ENCODE results near the gene GDF15. TPM values are rescaled to one million over a fixed set of nuclear protein-coding genes. Genes with fewer than 3 reads are reported as not detected.

The GDF15 gene
- total RNA-seq, 6 experiments from 2014 or later, result 0.88 to 160 (median 57.5) TPM

DNA sequence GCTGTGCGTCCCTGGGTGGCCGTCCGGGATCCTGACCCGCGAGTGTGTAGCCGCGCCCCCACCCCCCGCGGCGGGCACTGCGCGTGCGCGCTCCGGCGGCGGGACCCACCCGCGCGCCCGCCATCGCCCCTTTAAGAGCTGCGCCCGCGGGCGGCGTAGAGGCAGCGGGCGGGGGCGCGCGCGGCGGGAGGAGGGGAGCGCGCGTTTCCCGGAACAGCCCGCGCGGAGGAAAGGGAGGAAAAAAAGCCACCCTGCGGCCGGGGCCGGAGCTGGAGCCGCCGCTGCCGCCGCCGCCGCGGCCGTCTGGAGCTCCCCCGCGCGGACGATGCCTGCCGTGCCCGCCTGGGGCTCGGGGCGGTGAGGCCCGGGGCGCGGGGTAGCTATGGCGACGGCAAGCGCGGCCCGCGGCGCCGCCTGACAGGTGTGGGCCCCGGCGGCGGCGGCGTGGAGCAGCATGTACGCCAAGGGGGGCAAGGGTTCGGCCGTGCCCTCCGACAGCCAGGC, 33.3 kb downstream of the GDF15 start, which contains the start of gene SSBP4:
Gene SSBP4, plus strand, starts transcription at position 204 of the 504 bp plus-strand sequence. Its CDS starts 251 bp downstream, at position 455.
- WGBS (ENCODE audit: insufficient coverage, low coverage, low lambda C conversion rate, missing lambda C conversion rate), result 0% methylated on average over 26 of the region's 80 CpGs

DNA sequence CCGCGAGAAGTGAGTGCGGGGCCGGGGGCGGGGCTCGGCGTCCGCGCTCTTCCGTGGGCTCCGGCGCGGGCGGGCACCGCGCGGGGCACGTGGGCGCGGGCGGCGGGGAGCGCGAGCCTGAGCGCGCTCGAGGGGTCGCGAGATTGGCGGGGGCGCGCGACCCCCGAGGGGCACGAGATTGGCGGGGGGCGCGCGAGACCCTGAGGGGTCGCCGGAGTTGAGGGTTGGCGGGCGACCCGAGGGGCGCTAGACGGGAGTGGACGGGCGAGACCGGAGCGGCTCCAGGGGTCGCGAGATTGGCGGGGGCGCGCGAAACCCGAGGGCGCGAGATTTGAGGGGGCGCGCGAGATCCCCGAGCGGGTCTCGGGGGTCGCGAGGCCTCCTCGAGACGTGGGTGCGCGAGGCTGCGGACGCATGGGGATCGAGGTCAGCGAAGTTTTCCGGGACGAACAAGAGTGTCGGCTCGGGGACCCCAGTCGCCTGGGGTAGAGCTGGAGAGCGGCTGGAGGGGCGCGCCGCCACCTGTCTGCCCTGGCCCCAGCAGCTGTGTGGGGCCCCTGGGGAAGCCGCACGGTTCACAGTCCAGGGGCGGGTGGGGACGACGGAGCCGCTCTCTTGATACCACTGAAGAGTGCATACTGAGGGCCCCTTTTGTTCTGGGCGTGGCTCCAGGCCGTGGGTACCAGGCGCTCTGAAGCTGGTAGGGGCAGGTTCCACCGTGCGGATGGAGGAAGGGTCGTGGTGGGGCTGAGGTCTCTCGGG, 33.9 kb downstream of the GDF15 start:
- Histone ChIP-seq H3K4me3 (peak overlapping the region; percentile 48 to 70 (median 56)), H3K9me3 (no peaks in the 10 kb centered on the region), H3K36me3 (no peaks in the 10 kb centered on the region), H3K27me3 (peaks cover 0 to 5% of the 10 kb centered on the region in 2 donors), H3K27ac (peak overlapping the region in 2 of 3 donors; percentile 66 to 84), H3K4me1 (peaks cover 0 to 35% (median 12%) of the 10 kb centered on the region in 4 donors)
- WGBS (ENCODE audit: insufficient coverage, low coverage, low lambda C conversion rate, missing lambda C conversion rate), result 36% methylated on average over 7 of the region's 97 CpGs
- DNase-seq (no peak), ATAC-seq (no peak)
- intact Hi-C loops (cut with DNase I), result loop anchor here in 1 of 2 donors (10.0 kb wide), 1 partner anchor 145 kb away; the partner anchor contains the start of gene IQCN
- no peak for TF ChIP-seq POLR2A (IDR thresholded peaks at IDR 0.05)
- TF ChIP-seq, protein P1, sequence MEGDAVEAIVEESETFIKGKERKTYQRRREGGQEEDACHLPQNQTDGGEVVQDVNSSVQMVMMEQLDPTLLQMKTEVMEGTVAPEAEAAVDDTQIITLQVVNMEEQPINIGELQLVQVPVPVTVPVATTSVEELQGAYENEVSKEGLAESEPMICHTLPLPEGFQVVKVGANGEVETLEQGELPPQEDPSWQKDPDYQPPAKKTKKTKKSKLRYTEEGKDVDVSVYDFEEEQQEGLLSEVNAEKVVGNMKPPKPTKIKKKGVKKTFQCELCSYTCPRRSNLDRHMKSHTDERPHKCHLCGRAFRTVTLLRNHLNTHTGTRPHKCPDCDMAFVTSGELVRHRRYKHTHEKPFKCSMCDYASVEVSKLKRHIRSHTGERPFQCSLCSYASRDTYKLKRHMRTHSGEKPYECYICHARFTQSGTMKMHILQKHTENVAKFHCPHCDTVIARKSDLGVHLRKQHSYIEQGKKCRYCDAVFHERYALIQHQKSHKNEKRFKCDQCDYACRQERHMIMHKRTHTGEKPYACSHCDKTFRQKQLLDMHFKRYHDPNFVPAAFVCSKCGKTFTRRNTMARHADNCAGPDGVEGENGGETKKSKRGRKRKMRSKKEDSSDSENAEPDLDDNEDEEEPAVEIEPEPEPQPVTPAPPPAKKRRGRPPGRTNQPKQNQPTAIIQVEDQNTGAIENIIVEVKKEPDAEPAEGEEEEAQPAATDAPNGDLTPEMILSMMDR (IDR thresholded peaks at IDR 0.05), result peak in 1 of 4 donors; percentile 3

More for the DNA sequence above, 33.3 kb downstream of the GDF15 start, which contains the start of gene SSBP4:
- peak within 1 kb of the TSS; percentile 48 to 70 (median 56) for H3K4me3 ChIP-seq
- DNase-seq, result peak; percentile 74 to 80 (median 76)
- intact Hi-C loops (cut with DNase I), result loop anchor here in 1 of 2 donors (10.0 kb wide), 1 partner anchor 144 kb away; the partner anchor contains the start of gene IQCN
- TF ChIP-seq, protein P1 (IDR thresholded peaks at IDR 0.05), result peak; percentile 21 to 65 (median 40)
- TF ChIP-seq POLR2A (IDR thresholded peaks at IDR 0.05), result peak; percentile 61
- H3K27ac ChIP-seq, result peak within 1 kb of the TSS in 2 of 3 donors; percentile 70 to 84
- peaks cover 0 to 5% of the 10 kb centered on the region in 2 donors for H3K27me3 ChIP-seq
- peak; percentile 17 to 46 (median 32) for ATAC-seq
- H3K36me3 ChIP-seq, result no peaks in the 10 kb centered on the region
- no peaks in the 10 kb centered on the region for H3K9me3 ChIP-seq
- peaks cover 0 to 41% (median 15%) of the 10 kb centered on the region in 4 donors for H3K4me1 ChIP-seq

DNA sequence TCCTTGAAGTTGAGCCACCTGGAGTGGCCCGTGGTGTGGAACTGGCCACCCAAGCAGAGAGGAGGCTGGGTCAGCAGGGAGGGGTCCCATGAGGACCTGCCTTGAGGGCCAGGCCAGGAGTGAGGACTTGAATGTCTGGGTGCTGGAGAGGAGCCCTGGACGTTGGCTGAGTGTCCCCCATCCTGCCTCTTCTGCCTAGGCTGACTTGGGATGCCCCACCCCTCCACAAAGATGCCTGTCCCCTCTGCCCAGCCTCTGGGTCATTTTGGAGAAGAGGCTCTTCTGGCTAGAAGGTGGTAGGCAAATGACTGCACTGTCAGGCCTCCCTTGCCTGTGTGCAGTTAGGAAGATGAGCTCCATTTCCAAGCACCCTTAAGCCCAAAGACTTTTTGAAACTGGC, 35.0 kb downstream of the GDF15 start:
- intact Hi-C loops (cut with DNase I), result no loop called here
- H3K27me3 ChIP-seq, result peaks cover 0 to 5% of the 10 kb centered on the region in 2 donors
- no peak for ATAC-seq
- H3K9me3 ChIP-seq, result no peaks in the 10 kb centered on the region
- no peak overlapping the region for H3K4me3 ChIP-seq
- TF ChIP-seq, protein P1 (IDR thresholded peaks at IDR 0.05), result no peak
- no peak for TF ChIP-seq POLR2A (IDR thresholded peaks at IDR 0.05)
- no CpG with 5 or more reads among the region's 2 CpGs for WGBS (ENCODE audit: insufficient coverage, low coverage, low lambda C conversion rate, missing lambda C conversion rate)
- H3K4me1 ChIP-seq, result peaks cover 0 to 25% (median 10%) of the 10 kb centered on the region in 4 donors
- H3K36me3 ChIP-seq, result no peaks in the 10 kb centered on the region
- H3K27ac ChIP-seq, result no peak overlapping the region
- no peak for DNase-seq

DNA sequence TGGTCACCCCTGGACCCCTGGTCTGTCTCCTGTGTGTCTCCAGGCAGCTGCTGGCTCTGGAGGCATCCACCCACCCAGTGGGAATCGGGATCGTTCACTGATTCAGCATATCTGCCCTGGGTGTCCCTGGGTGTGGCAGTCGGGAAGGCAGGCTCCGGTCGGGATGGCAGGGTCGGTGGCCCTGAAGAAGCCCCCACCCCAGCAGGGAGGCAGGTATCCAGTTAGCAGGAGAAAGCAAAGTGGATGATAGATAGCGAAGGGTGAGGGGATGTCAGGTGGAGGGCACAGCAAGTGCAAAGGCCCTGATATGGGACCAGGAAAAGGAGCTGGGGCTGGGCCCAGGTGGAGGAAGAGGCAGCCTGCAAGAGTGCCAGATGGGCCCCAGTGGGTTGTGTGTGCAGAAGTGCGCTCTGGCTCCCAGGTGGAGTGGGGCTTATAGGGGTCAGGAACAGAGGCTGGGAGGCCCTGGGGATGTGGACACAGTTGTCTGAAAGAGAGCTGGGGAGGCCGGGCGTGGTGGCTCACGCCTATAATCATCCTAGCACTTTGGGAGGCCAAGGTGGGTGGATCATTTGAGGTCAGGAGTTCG, 35.5 kb downstream of the GDF15 start:
- H3K27ac ChIP-seq, result no peak overlapping the region
- TF ChIP-seq, protein P1 (IDR thresholded peaks at IDR 0.05), result no peak
- TF ChIP-seq POLR2A (IDR thresholded peaks at IDR 0.05), result no peak
- peaks cover 0 to 4% of the 10 kb centered on the region in 2 donors for H3K27me3 ChIP-seq
- DNase-seq (no peak), ATAC-seq (no peak)
- no peak overlapping the region for H3K4me3 ChIP-seq
- 69% methylated on average over 6 of the region's 12 CpGs for WGBS (ENCODE audit: insufficient coverage, low coverage, low lambda C conversion rate, missing lambda C conversion rate)
- peaks cover 0 to 19% (median 10%) of the 10 kb centered on the region in 4 donors for H3K4me1 ChIP-seq
- no peaks in the 10 kb centered on the region for H3K36me3 ChIP-seq
- intact Hi-C loops (cut with DNase I), result no loop called here
- no peaks in the 10 kb centered on the region for H3K9me3 ChIP-seq
